ENCODE results near the gene LCA5. TPM values are rescaled to one million over a fixed set of nuclear protein-coding genes. Genes with fewer than 3 reads are reported as not detected.

Gene LCA5
- total and polyA plus RNA-seq, 12 donors = 0.94 to 2.7 (median 2.1) TPM

DNA sequence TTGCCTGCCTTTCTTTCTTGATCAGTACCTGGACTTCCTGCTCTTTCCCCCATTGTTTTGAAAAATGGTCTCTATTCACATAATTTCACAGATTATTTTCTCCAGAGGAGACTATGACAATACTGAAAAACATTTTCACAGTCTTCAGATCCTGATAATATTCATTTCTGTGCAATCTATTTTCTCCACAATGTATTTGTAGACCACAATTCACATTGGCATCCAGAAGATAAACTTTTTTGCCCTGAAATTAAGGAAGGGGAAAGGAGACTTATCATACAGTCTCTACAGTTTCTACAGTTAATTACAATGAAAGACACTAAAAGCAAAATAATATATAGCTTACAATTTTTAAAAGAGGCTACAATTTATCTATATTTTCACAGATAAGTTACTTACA lies 18.4 kb downstream of the LCA5 start:
- Histone ChIP-seq H3K4me3 (no peak overlapping the region), H3K36me3 (peaks cover 0 to 15% (median 0%) of the 10 kb centered on the region in 9 donors), H3K27me3 (no peaks in the 10 kb centered on the region), H3K4me1 (no peaks in the 10 kb centered on the region), H3K27ac (no peak overlapping the region), H3K9me3 (peaks cover 0 to 3% (median 0%) of the 10 kb centered on the region in 11 donors)
- intact Hi-C loops (cut with DNase I) = no loop called here
- DNase-seq (no peak), ATAC-seq (no peak)
- TF ChIP-seq, protein P1, sequence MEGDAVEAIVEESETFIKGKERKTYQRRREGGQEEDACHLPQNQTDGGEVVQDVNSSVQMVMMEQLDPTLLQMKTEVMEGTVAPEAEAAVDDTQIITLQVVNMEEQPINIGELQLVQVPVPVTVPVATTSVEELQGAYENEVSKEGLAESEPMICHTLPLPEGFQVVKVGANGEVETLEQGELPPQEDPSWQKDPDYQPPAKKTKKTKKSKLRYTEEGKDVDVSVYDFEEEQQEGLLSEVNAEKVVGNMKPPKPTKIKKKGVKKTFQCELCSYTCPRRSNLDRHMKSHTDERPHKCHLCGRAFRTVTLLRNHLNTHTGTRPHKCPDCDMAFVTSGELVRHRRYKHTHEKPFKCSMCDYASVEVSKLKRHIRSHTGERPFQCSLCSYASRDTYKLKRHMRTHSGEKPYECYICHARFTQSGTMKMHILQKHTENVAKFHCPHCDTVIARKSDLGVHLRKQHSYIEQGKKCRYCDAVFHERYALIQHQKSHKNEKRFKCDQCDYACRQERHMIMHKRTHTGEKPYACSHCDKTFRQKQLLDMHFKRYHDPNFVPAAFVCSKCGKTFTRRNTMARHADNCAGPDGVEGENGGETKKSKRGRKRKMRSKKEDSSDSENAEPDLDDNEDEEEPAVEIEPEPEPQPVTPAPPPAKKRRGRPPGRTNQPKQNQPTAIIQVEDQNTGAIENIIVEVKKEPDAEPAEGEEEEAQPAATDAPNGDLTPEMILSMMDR (IDR thresholded peaks at IDR 0.05) = no peak

DNA sequence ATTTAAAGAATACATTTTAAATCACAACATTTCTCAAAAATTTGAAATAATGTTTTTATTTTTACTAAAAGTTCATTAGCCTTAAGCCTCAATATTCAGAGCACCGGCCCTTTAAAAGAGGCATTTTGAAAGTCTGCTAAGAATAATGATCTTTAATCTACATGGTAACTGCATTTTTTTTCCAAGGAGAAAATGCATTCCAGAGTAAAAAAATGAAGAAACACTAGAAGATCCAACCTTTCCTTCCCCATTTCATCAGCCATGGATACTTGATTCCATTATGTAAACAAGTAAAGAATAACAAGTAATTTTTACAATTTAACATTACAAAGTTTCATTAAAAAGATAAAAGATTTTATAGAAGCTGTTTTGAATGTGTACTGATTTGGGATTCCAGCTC lies 21.8 kb downstream of the LCA5 start:
- Histone ChIP-seq H3K27ac (no peak overlapping the region), H3K27me3 (no peaks in the 10 kb centered on the region), H3K4me3 (no peak overlapping the region), H3K4me1 (no peaks in the 10 kb centered on the region), H3K36me3 (peaks cover 0 to 44% (median 0%) of the 10 kb centered on the region in 9 donors), H3K9me3 (peaks cover 0 to 6% (median 0%) of the 10 kb centered on the region in 11 donors)
- intact Hi-C loops (cut with DNase I) = no loop called here
- DNase-seq (no peak), ATAC-seq (no peak)
- TF ChIP-seq, protein P1 (IDR thresholded peaks at IDR 0.05) = no peak
- 95 to 100% methylated on average over 1 of the region's 1 CpG for WGBS, 2 donors

DNA sequence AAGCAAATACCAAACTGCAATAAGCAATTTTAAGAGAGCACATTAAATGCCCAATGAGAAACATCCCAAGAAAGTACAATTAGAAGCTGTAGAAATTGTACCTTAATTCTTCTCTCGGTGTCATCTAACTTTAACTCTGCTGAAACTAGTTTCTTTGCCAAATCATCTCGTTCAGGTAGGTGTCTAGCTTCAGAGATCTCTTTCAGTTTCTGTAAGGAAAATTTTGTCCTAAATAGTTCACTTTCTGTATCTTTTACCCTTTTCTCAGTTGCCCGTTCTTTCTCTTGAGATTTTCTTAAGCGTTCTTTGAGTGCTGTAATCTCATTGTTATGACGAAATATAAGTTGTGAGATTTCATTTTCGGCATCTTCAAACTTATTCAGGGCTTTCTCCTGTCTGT lies 24.1 kb downstream of the LCA5 start:
- no peak overlapping the region for H3K4me3 ChIP-seq
- TF ChIP-seq, protein P1 (IDR thresholded peaks at IDR 0.05) = no peak
- DNase-seq (no peak), ATAC-seq (no peak)
- 94 to 96% methylated on average over 6 of the region's 6 CpGs for WGBS, 2 donors
- no peak overlapping the region for H3K27ac ChIP-seq
- no peaks in the 10 kb centered on the region for H3K27me3 ChIP-seq
- H3K36me3 ChIP-seq = peaks cover 0 to 40% (median 0%) of the 10 kb centered on the region in 9 donors
- intact Hi-C loops (cut with DNase I) = no loop called here
- no peaks in the 10 kb centered on the region for H3K4me1 ChIP-seq
- H3K9me3 ChIP-seq = peaks cover 0 to 6% (median 0%) of the 10 kb centered on the region in 11 donors

DNA sequence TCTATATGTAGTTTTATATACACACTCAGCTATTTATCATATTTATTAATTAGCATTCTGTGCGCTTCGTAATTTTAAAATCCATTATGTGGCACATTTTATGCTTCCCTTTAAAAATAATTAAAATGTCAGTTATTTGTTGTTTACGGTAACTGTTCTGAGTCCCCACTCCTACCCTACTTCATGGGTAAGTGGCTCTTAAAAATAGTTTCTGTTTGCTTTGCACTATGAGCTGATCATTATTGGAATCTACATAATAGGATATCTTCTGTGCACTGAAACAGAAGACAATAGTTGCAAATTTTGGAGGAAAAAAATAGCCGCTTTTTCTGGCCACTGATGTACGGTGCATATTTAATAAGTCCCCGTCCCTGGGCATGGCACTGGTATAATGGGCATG lies 25.2 kb downstream of the LCA5 start:
- H3K27ac ChIP-seq = no peak overlapping the region

More for the DNA sequence above, 25.2 kb downstream of the LCA5 start:
- DNase-seq = no peak
- intact Hi-C loops (cut with DNase I) = no loop called here
- peaks cover 0 to 50% (median 0%) of the 10 kb centered on the region in 9 donors for H3K36me3 ChIP-seq
- H3K4me3 ChIP-seq = no peak overlapping the region
- no peak for ATAC-seq
- peaks cover 0 to 6% (median 0%) of the 10 kb centered on the region in 11 donors for H3K9me3 ChIP-seq
- H3K27me3 ChIP-seq = no peaks in the 10 kb centered on the region
- TF ChIP-seq, protein P1 (IDR thresholded peaks at IDR 0.05) = no peak
- WGBS, 2 donors = 98 to 99% methylated on average over 6 of the region's 6 CpGs
- H3K4me1 ChIP-seq = no peaks in the 10 kb centered on the region

All from heart right ventricle (tissue), 16 donors.